H1 (cell line): ENCODE measurements around the gene ZFYVE21.

Experiments
- CTCF ChIP-seq, 3 experiments: IDR thresholded peaks; 1 replicate in 2 of 3; 2 replicates in 1 of 3; pipeline versions ENCODE4 v1.5.1 to v1.6.1; 2011; ENCODE audit warnings: low read length in 3 of 3, mild to moderate bottlenecking in 3 of 3, inconsistent platforms in 2 of 3, low read depth in 1 of 3, moderate library complexity in 1 of 3; ENCODE audit not compliant: insufficient read depth in 1 of 3; ENCODE audit errors: control extremely low read depth in 1 of 3
- EGR1 ChIP-seq: IDR thresholded peaks from 2 replicates; pipeline ENCODE4 v1.6.1; 2011; ENCODE audit warnings: low read depth, low read length, borderline replicate concordance
- FOSL1 ChIP-seq: IDR thresholded peaks from 2 replicates; pipeline ENCODE4 v1.6.1; 2011; ENCODE audit warnings: mild to moderate bottlenecking, low read depth, low read length, moderate library complexity; ENCODE audit not compliant: insufficient read depth
- GTF2F1 ChIP-seq: IDR thresholded peaks from 2 replicates; pipeline ENCODE4 v1.6.1; 2012; ENCODE audit warnings: low read depth, low read length, improper control_type of control experiment, borderline replicate concordance
- POLR2AphosphoS5 ChIP-seq: IDR thresholded peaks from 2 replicates; pipeline ENCODE4 v1.6.1; 2011; ENCODE audit warnings: low read depth, low read length
- RAD21 ChIP-seq, 2 experiments: IDR thresholded peaks in 1 of 2; conservative IDR thresholded peaks in 1 of 2; 2 replicates each; pipeline ENCODE4 v1.6.1; 2011; ENCODE audit warnings: low read depth in 2 of 2, low read length in 2 of 2, improper control_type of control experiment in 1 of 2, inconsistent platforms in 1 of 2, mild to moderate bottlenecking in 1 of 2, moderate library complexity in 1 of 2

GRCh38 chr14:103748534-103748857 is 32.9 kb downstream of the ZFYVE21 start:
- TF ChIP-seq POLR2AphosphoS5 (no peak), FOSL1 (no peak), GTF2F1 (no peak), EGR1 (no peak), CTCF (IDR thresholded peaks at IDR 0.05; ENCODE audit: control extremely low read depth in 1 of 3, insufficient read depth in 1 of 3, low read depth in 1 of 3, low read length in 3 of 3) (no peak), RAD21 (IDR thresholded peaks at IDR 0.05 in 1 of 2, conservative IDR thresholded peaks at IDR 0.05 in 1 of 2; ENCODE audit: low read depth in 2 of 2, low read length in 2 of 2) (no peak)
